IMR-90 (cell line): Measurements from ENCODE around the gene SPTLC2. TPM values are rescaled to one million over a fixed set of nuclear protein-coding genes. Genes with fewer than 3 reads are reported as not detected.

Experiments
- ATAC-seq: fragments of 200-7000 bp; cut with Tn5 transposase; 2 replicates; pipeline ENCODE4 v1.9.1; 2020; ENCODE audit warnings: low read depth, mild to moderate bottlenecking, moderate library complexity
- BruUV-seq: library from RNA; stranded (reverse); fragments of 400-500 nt; replicated peaks from 2 replicates; lab custom pipeline; 2021; lab: Mats Ljungman, UMichigan
- CTCF ChIA-PET: fragments of 300-600 bp; formaldehyde crosslinking; extraction: SDS; loops from one replicate; lab custom pipeline; 2021; ENCODE audit warnings: antibody characterized with exemption; lab: Yijun Ruan, JAX
- POLR2A ChIA-PET: fragments of 300-600 bp; sonication (Branson Sonifier 250); formaldehyde crosslinking; loops from one replicate; lab custom pipeline; 2022; ENCODE audit warnings: antibody characterized with exemption; ENCODE audit not compliant: unreplicated experiment; lab: Charles Lee
- DNase-seq: peaks from one replicate; pipeline ENCODE4 v3.0.0; 2013
- H2AFZ ChIP-seq: replicated peaks from 2 replicates; pipeline ENCODE3; 2013; ENCODE audit warnings: low read length, mild to moderate bottlenecking; ENCODE audit not compliant: poor library complexity
- H2AK5ac ChIP-seq: 2 replicates; pipeline ENCODE4 v1.6.1; 2013; ENCODE audit warnings: low read depth, low read length, inconsistent platforms
- H2AK9ac ChIP-seq: replicated peaks from 2 replicates; pipeline ENCODE3; 2013; ENCODE audit warnings: mild to moderate bottlenecking, low read depth, low read length, moderate library complexity; ENCODE audit not compliant: poor library complexity
- H2BK120ac ChIP-seq: 2 replicates; pipeline ENCODE4 v1.6.1; 2013; ENCODE audit warnings: low read depth, low read length, inconsistent platforms
- H2BK15ac ChIP-seq: 3 replicates; pipeline ENCODE4 v1.6.1; 2013; ENCODE audit warnings: low read depth, low read length, inconsistent platforms
- H2BK20ac ChIP-seq: 2 replicates; pipeline ENCODE4 v1.6.1; 2013; ENCODE audit warnings: low read depth, mild to moderate bottlenecking, inconsistent platforms, low read length, moderate library complexity
- H2BK5ac ChIP-seq: 2 replicates; pipeline ENCODE4 v1.6.1; 2013; ENCODE audit warnings: mild to moderate bottlenecking, low read depth, low read length, inconsistent platforms; ENCODE audit not compliant: poor library complexity, severe bottlenecking
- H3K14ac ChIP-seq: replicated peaks from 2 replicates; pipeline ENCODE4 v1.6.1; 2013; ENCODE audit warnings: low read depth, low read length, inconsistent platforms
- H3K18ac ChIP-seq: 2 replicates; pipeline ENCODE4 v1.6.1; 2013; ENCODE audit warnings: low read depth, low read length, control low read depth
- H3K23ac ChIP-seq: 2 replicates; pipeline ENCODE4 v1.6.1; 2013; ENCODE audit warnings: low read depth, low read length, inconsistent platforms
- H3K27ac ChIP-seq: 2 replicates; pipeline ENCODE4 v1.5.1; 2013; ENCODE audit warnings: mild to moderate bottlenecking, control low read depth, low read length; ENCODE audit not compliant: insufficient read depth
- H3K27me3 ChIP-seq: 2 replicates; pipeline ENCODE4 v1.6.1; 2013; ENCODE audit warnings: low read length; ENCODE audit not compliant: control insufficient read depth, insufficient read depth
- H3K36me3 ChIP-seq: 2 replicates; pipeline ENCODE4 v1.6.1; 2013; ENCODE audit warnings: low read length, mixed read lengths; ENCODE audit not compliant: control insufficient read depth, insufficient read depth
- H3K4ac ChIP-seq: 2 replicates; pipeline ENCODE4 v1.6.1; 2013; ENCODE audit warnings: low read depth, low read length, inconsistent platforms
- H3K4me1 ChIP-seq: 2 replicates; pipeline ENCODE4 v1.6.1; 2013; ENCODE audit warnings: low read length, mixed read lengths; ENCODE audit not compliant: control insufficient read depth, insufficient read depth
- H3K4me2 ChIP-seq: 2 replicates; pipeline ENCODE4 v1.6.1; 2013; ENCODE audit warnings: low read depth, mild to moderate bottlenecking, control low read depth, low read length, moderate library complexity
- H3K4me3 ChIP-seq: 2 replicates; pipeline ENCODE4 v1.5.1; 2013; ENCODE audit warnings: low read depth, mild to moderate bottlenecking, control low read depth, low read length, moderate library complexity; ENCODE audit not compliant: insufficient read depth
- H3K56ac ChIP-seq: 2 replicates; pipeline ENCODE4 v1.6.1; 2013; ENCODE audit warnings: low read length, inconsistent platforms; ENCODE audit not compliant: insufficient read depth; ENCODE audit errors: extremely low read depth
- H3K79me1 ChIP-seq, 2 experiments: 2 replicates each; pipeline ENCODE4 v1.6.1; 2013; ENCODE audit warnings: low read length in 2 of 2, inconsistent platforms in 1 of 2, low read depth in 1 of 2
- H3K9ac ChIP-seq: 2 replicates; pipeline ENCODE4 v1.6.1; 2013; ENCODE audit warnings: low read depth, low read length, control low read depth
- H3K9me1 ChIP-seq: 2 replicates; pipeline ENCODE4 v1.6.1; 2013; ENCODE audit warnings: low read length, inconsistent platforms; ENCODE audit not compliant: insufficient read depth
- H3K9me3 ChIP-seq: 2 replicates; pipeline ENCODE4 v1.6.1; 2013; ENCODE audit warnings: low read length; ENCODE audit not compliant: control insufficient read depth, insufficient read depth
- H4K20me1 ChIP-seq: 2 replicates; pipeline ENCODE4 v1.6.1; 2013; ENCODE audit warnings: low read length, inconsistent platforms; ENCODE audit not compliant: insufficient read depth
- H4K5ac ChIP-seq: 2 replicates; pipeline ENCODE4 v1.6.1; 2013; ENCODE audit warnings: mild to moderate bottlenecking, low read depth, low read length, control low read depth
- H4K8ac ChIP-seq, 2 experiments: 2 replicates each; pipeline ENCODE4 v1.6.1; 2013; ENCODE audit warnings: low read depth in 2 of 2, low read length in 2 of 2, control low read depth in 1 of 2, inconsistent platforms in 1 of 2
- H4K91ac ChIP-seq: 2 replicates; pipeline ENCODE4 v1.6.1; 2013; ENCODE audit warnings: low read depth, low read length, inconsistent platforms; ENCODE audit not compliant: insufficient read depth
- BHLHE40 ChIP-seq: fragments of 150-350 bp; IDR thresholded peaks from 2 replicates; pipeline ENCODE4 v1.6.1; 2016; ENCODE audit warnings: mild to moderate bottlenecking, low read depth, low read length
- CEBPB ChIP-seq: IDR thresholded peaks from 2 replicates; pipeline ENCODE4 v1.6.1; 2012; ENCODE audit warnings: low read depth, low read length, improper control_type of control experiment
- CHD1 ChIP-seq: IDR thresholded peaks from 2 replicates; pipeline ENCODE4 v1.6.1; 2012; ENCODE audit warnings: low read depth, low read length, improper control_type of control experiment
- FOS ChIP-seq: fragments of 150-350 bp; IDR thresholded peaks from 2 replicates; pipeline ENCODE4 v1.6.1; 2016; ENCODE audit warnings: low read depth, low read length
- MAFK ChIP-seq: IDR thresholded peaks from 2 replicates; pipeline ENCODE4 v1.6.1; 2012; ENCODE audit warnings: low read depth, low read length, improper control_type of control experiment
- MAZ ChIP-seq: IDR thresholded peaks from 2 replicates; pipeline ENCODE4 v1.6.1; 2012; ENCODE audit warnings: low read depth, mild to moderate bottlenecking, low read length, improper control_type of control experiment, moderate library complexity, borderline replicate concordance
- MXI1 ChIP-seq: IDR thresholded peaks from 2 replicates; pipeline ENCODE4 v1.6.1; 2012; ENCODE audit warnings: low read depth, mild to moderate bottlenecking, low read length, moderate library complexity, borderline replicate concordance
- NFE2L2 ChIP-seq: fragments of 150-350 bp; IDR thresholded peaks from 2 replicates; pipeline ENCODE4 v1.6.1; 2016; ENCODE audit warnings: low read depth, mild to moderate bottlenecking, low read length
- POLR2A ChIP-seq: IDR thresholded peaks from 2 replicates; pipeline ENCODE4 v1.6.1; 2012; ENCODE audit warnings: mild to moderate bottlenecking, low read depth, low read length
- RFX5 ChIP-seq: IDR thresholded peaks from 2 replicates; pipeline ENCODE4 v1.8.0; 2012; ENCODE audit warnings: low read depth, mild to moderate bottlenecking, low read length, moderate library complexity
- SMC3 ChIP-seq: fragments of 150-350 bp; IDR thresholded peaks from 2 replicates; pipeline ENCODE4 v1.6.1; 2016; ENCODE audit warnings: low read depth, mild to moderate bottlenecking, antibody characterized with exemption, low read length, moderate library complexity
- WGBS, 2 experiments: methylation state at CpG; one replicate each; pipeline versions ENCODE4 v1.1.5 to v1.1.7; 2013; ENCODE audit warnings: missing lambda C conversion rate in 2 of 2; ENCODE audit not compliant: insufficient read length in 1 of 2; ENCODE audit errors: extremely low coverage in 2 of 2; 5-methylcytosine and 5-hydroxymethylcytosine counted together
- dilution Hi-C: fragments of 300-500 bp; cut with HindIII; formaldehyde crosslinking; loops from one replicate; pipeline ENCODE4 v1.14.3; 2018; ENCODE audit warnings: low sequenced_read_pairs; ENCODE audit not compliant: unreplicated experiment
- in situ Hi-C: fragments of 300-500 bp; cut with MboI; formaldehyde crosslinking; loops from 3 replicates; pipeline ENCODE4 v1.14.3; 2019; ENCODE audit warnings: low sequenced_read_pairs, inconsistent platforms, mixed read lengths
- intact Hi-C: fragments of 100-400 bp; cut with micrococcal nuclease; formaldehyde crosslinking; loops from 2 replicates; pipeline ENCODE4 v1.10.0; 2022
- polyA plus RNA-seq, 3 experiments: library from polyadenylated mRNA; depleted of rRNA; stranded (reverse); fragments of >200 nt; gene quantifications; 2 replicates each; pipeline ENCODE4 v1.2.3, GENCODE V29; 2012; ENCODE audit warnings: low replicate concordance in 1 of 3
- total RNA-seq: library from RNA; depleted of rRNA; stranded (reverse); fragments of >200 nt; gene quantifications from 2 replicates; pipeline ENCODE4 v1.2.3, GENCODE V29; 2012
- TF ChIP-seq, protein P1 (sequence below): conservative IDR thresholded peaks from 2 replicates; pipeline ENCODE4 v1.5.1; 2012; ENCODE audit warnings: mild to moderate bottlenecking, low read depth, low read length, improper control_type of control experiment
- TF ChIP-seq, protein P2 (sequence below): fragments of 150-350 bp; IDR thresholded peaks from 2 replicates; pipeline ENCODE4 v1.6.1; 2016; ENCODE audit warnings: low read depth, mild to moderate bottlenecking, low read length, moderate library complexity, borderline replicate concordance
- TF ChIP-seq, protein P3 (sequence below): fragments of 150-350 bp; IDR thresholded peaks from 2 replicates; pipeline ENCODE4 v1.6.1; 2017; ENCODE audit warnings: mild to moderate bottlenecking, antibody characterized with exemption, low read length, low read depth

The SPTLC2 gene
- total and polyA plus RNA-seq, 2 of the 4 experiments (the other 2 are of a cell fraction) = 22.6 to 68.3 TPM

DNA sequence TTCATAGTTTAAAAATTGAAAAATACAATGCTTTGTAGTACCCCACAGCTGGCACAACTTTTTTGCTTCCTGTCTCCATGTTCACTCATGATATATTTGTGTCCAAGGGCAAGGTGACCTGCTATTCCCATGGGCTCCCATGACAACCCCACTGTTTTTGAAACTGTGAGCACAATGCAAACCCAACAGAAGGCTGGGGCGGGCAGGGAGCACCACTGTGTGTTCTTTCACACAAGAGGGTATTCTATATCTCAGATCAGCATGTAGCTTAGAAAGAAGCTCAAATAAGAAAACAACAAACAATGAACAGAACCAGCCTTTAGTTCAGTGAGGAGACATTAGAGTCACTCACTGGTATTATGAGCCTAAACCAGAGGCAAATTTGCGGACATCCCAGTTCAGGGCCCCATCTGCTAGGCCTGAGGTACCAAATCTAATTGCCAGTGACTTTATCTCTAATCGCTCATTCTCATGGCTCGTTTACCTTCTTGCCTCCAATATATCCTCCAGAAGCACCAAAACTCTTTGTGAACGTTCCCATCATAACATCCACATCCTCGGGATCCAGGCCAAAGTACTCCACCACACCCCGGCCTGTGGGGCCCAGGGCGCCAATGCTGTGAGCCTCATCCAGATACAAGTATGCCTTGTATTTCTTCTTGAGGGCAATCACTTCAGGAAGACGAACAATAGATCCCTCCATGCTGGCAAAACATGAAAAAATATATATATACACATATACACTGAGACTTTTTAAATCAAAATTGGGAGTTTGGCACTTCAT lies 61.4 kb downstream of the SPTLC2 start:
- no TSS peak for BruUV-seq

More for the DNA sequence above, 61.4 kb downstream of the SPTLC2 start:
- Histone ChIP-seq H3K14ac (no peak overlapping the region), H3K23ac (no peak overlapping the region), H3K4me2 (no peak overlapping the region), H3K27me3 (no peaks in the 10 kb centered on the region), H4K5ac (no peak overlapping the region), H2BK20ac (no peak overlapping the region), H2BK5ac (no peak overlapping the region), H4K91ac (no peak overlapping the region), H3K9me1 (0 out of 2 replicates have a peak, but pooled peaks cover 3% of the 10 kb centered on the region), H2AK5ac (no peak overlapping the region), H3K27ac (no peak overlapping the region), H3K9ac (no peak overlapping the region), H4K8ac (no peak overlapping the region), H2AFZ (no peak overlapping the region), H2BK15ac (no peak overlapping the region), H3K36me3 (peaks cover 18% of the 10 kb centered on the region), H3K18ac (no peak overlapping the region), H2AK9ac (no peak overlapping the region), H2BK120ac (no peak overlapping the region), H3K4ac (no peak overlapping the region), H3K56ac (no peak overlapping the region), H3K4me3 (no peak overlapping the region), H3K79me1 (peaks cover 15 to 34% of the 10 kb centered on the region in 2 experiments), H4K20me1 (no peaks in the 10 kb centered on the region), H3K9me3 (no peaks in the 10 kb centered on the region), H3K4me1 (no peaks in the 10 kb centered on the region)
- in situ Hi-C loops = no loop called here
- intact Hi-C loops = loop anchor here (5.0 kb wide), 3 partner anchors 152 to 253 kb away; partner anchors contain the start of genes ALKBH1, GSTZ1, POMT2 and SLIRP
- TF ChIP-seq BHLHE40 (no peak), MAZ (no peak), RFX5 (no peak), CEBPB (no peak), NFE2L2 (no peak), CHD1 (no peak), POLR2A (no peak), MXI1 (no peak), FOS (no peak), SMC3 (no peak), MAFK (no peak)
- TF ChIP-seq, protein P1, sequence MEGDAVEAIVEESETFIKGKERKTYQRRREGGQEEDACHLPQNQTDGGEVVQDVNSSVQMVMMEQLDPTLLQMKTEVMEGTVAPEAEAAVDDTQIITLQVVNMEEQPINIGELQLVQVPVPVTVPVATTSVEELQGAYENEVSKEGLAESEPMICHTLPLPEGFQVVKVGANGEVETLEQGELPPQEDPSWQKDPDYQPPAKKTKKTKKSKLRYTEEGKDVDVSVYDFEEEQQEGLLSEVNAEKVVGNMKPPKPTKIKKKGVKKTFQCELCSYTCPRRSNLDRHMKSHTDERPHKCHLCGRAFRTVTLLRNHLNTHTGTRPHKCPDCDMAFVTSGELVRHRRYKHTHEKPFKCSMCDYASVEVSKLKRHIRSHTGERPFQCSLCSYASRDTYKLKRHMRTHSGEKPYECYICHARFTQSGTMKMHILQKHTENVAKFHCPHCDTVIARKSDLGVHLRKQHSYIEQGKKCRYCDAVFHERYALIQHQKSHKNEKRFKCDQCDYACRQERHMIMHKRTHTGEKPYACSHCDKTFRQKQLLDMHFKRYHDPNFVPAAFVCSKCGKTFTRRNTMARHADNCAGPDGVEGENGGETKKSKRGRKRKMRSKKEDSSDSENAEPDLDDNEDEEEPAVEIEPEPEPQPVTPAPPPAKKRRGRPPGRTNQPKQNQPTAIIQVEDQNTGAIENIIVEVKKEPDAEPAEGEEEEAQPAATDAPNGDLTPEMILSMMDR = no peak
- TF ChIP-seq, protein P2, sequence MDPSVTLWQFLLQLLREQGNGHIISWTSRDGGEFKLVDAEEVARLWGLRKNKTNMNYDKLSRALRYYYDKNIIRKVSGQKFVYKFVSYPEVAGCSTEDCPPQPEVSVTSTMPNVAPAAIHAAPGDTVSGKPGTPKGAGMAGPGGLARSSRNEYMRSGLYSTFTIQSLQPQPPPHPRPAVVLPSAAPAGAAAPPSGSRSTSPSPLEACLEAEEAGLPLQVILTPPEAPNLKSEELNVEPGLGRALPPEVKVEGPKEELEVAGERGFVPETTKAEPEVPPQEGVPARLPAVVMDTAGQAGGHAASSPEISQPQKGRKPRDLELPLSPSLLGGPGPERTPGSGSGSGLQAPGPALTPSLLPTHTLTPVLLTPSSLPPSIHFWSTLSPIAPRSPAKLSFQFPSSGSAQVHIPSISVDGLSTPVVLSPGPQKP = no peak
- TF ChIP-seq, protein P3, sequence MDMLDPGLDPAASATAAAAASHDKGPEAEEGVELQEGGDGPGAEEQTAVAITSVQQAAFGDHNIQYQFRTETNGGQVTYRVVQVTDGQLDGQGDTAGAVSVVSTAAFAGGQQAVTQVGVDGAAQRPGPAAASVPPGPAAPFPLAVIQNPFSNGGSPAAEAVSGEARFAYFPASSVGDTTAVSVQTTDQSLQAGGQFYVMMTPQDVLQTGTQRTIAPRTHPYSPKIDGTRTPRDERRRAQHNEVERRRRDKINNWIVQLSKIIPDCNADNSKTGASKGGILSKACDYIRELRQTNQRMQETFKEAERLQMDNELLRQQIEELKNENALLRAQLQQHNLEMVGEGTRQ = no peak
- dilution Hi-C loops = no loop called here
- no peak for DNase-seq
- WGBS, 2 experiments = 100% methylated on average over 2 of the region's 9 CpGs; no CpG with 5 or more reads in 1 of the 2 experiments
- ChIA-PET POLR2A (no interaction called here), CTCF (interaction anchor here (0.9 kb wide), 1 partner anchor 10 kb away, joined by 3 read pairs; no protein-coding TSS in a partner anchor)
- no peak for ATAC-seq
